Kidney epithelial cell (primary cell): ENCODE results near the gene SLC43A1. TPM values are rescaled to one million over a fixed set of nuclear protein-coding genes. Genes with fewer than 3 reads are reported as not detected.

Experiments
- DNase-seq: peaks from one replicate; pipeline ENCODE4 v3.0.0-alpha.2; 2010; ENCODE audit warnings: low read depth
- H3K27me3 ChIP-seq: 2 replicates; pipeline ENCODE4 v1.6.0; 2011; ENCODE audit warnings: low read length; ENCODE audit not compliant: control insufficient read depth, insufficient read depth
- H3K36me3 ChIP-seq: 2 replicates; pipeline ENCODE4 v1.5.1; 2011; ENCODE audit warnings: low read length; ENCODE audit not compliant: control insufficient read depth, insufficient read depth
- H3K4me3 ChIP-seq: 2 replicates; pipeline ENCODE4 v1.5.1; 2011; ENCODE audit warnings: low read depth, mild to moderate bottlenecking, control low read depth, low read length
- CTCF ChIP-seq: IDR thresholded peaks from 2 replicates; pipeline ENCODE4 v1.5.1; 2011; ENCODE audit warnings: mild to moderate bottlenecking, moderate library complexity, low read length, control low read depth, inconsistent platforms; ENCODE audit not compliant: insufficient read depth, poor library complexity, severe bottlenecking
- total RNA-seq: library from RNA; depleted of rRNA; stranded (reverse); fragments of >200 nt; gene quantifications from 2 replicates; pipeline ENCODE4 v1.2.3, GENCODE V29; 2015

SLC43A1 gene
- total RNA-seq, 1 donor from 2014 or later = 16.7 TPM

- H3K27me3 ChIP-seq = no peaks in the 10 kb centered on the region
- TF ChIP-seq CTCF = no peak
- no peaks in the 10 kb centered on the region for H3K36me3 ChIP-seq
These were observed 5.6 kb upstream of the SLC43A1 start for GRCh38 chr11:57521116-57521515.

GRCh38 chr11:57516061-57516443 is 550 bp upstream of the SLC43A1 start:
- H3K27me3 ChIP-seq = no peaks in the 10 kb centered on the region
- H3K36me3 ChIP-seq = no peaks in the 10 kb centered on the region
- H3K4me3 ChIP-seq = peak overlapping the region; percentile 56
- no peak for TF ChIP-seq CTCF
- no peak for DNase-seq

More at GRCh38 chr11:57521116-57521515, 5.6 kb upstream of the SLC43A1 start:
- no peak for DNase-seq
- no peak overlapping the region for H3K4me3 ChIP-seq

- no peaks in the 10 kb centered on the region for H3K36me3 ChIP-seq
- H3K27me3 ChIP-seq = no peaks in the 10 kb centered on the region
- no peak for TF ChIP-seq CTCF
- H3K4me3 ChIP-seq = peak overlapping the region; percentile 56
- DNase-seq = no peak
These were observed 767 bp downstream of the SLC43A1 start for GRCh38 chr11:57514538-57515331.

- no peak for TF ChIP-seq CTCF
- no peaks in the 10 kb centered on the region for H3K36me3 ChIP-seq
- H3K4me3 ChIP-seq = peak overlapping the region; percentile 56
- no peaks in the 10 kb centered on the region for H3K27me3 ChIP-seq
- no peak for DNase-seq
These were observed 1.5 kb downstream of the SLC43A1 start for GRCh38 chr11:57513911-57514537.

- no peak for TF ChIP-seq CTCF
These were observed 2.1 kb downstream of the SLC43A1 start for GRCh38 chr11:57513452-57513795.

More at GRCh38 chr11:57513452-57513795, 2.1 kb downstream of the SLC43A1 start:
- Histone ChIP-seq H3K27me3 (no peaks in the 10 kb centered on the region), H3K4me3 (no peak overlapping the region), H3K36me3 (no peaks in the 10 kb centered on the region)
- no peak for DNase-seq
